ENCODE results near the gene SBSN. TPM values are rescaled to one million over a fixed set of nuclear protein-coding genes. Genes with fewer than 3 reads are reported as not detected.

Gene SBSN, protein sequence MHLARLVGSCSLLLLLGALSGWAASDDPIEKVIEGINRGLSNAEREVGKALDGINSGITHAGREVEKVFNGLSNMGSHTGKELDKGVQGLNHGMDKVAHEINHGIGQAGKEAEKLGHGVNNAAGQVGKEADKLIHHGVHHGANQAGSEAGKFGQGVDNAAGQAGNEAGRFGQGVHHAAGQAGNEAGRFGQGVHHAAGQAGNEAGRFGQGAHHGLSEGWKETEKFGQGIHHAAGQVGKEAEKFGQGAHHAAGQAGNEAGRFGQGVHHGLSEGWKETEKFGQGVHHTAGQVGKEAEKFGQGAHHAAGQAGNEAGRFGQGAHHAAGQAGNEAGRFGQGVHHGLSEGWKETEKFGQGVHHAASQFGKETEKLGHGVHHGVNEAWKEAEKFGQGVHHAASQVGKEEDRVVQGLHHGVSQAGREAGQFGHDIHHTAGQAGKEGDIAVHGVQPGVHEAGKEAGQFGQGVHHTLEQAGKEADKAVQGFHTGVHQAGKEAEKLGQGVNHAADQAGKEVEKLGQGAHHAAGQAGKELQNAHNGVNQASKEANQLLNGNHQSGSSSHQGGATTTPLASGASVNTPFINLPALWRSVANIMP
- not detected in 2 replicates for total RNA-seq (2014; rRNA removed; shearing (Covaris generic))
- polyA plus RNA-seq (2014; cell fraction: nucleus; rRNA removed) = not detected in 2 replicates

DNA sequence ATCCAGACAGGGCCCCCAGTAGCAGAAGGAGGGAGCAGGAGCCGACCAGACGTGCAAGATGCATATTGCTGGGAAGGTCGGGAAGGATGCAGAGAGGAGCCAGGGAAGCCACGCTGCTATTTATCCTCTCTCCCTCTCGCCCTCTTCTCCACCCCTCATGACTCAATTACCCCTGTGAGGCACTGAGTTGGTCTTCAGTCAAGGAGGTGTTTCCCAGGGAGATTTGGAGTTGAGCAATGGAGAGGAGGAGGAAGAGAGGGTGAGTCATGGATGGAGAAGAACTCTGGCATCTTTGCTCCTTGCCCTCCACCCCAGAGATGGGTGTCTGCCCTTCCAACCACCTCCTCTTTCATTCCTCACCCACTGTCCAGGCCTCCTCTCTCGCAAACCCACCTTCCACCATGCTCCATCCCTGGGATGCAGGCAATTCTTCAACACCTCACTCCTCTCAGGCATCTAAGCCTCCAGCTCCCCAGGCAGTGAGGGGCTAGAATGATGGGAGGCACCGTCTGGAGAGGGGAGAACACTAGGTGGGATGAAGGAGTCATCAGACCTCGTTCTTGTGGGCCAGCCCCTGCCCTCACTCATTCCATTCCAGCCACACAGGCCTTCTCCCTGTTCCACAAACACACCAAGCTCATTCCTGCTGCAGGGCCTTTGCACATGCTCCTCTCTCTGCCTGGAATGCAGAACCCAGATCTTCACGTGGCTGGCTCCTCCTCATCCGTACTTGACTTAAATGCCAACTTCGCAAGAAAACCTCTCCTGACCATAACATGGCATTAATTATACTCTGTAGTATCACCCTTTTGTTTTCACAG is at the start of gene SBSN:
SBSN (minus strand) TSS at position 94 of the 821 bp plus-strand sequence; CDS start at position 64, 30 bp downstream.
- no peak for DNase-seq (ENCODE audit: extremely low read depth, low read depth)

DNA sequence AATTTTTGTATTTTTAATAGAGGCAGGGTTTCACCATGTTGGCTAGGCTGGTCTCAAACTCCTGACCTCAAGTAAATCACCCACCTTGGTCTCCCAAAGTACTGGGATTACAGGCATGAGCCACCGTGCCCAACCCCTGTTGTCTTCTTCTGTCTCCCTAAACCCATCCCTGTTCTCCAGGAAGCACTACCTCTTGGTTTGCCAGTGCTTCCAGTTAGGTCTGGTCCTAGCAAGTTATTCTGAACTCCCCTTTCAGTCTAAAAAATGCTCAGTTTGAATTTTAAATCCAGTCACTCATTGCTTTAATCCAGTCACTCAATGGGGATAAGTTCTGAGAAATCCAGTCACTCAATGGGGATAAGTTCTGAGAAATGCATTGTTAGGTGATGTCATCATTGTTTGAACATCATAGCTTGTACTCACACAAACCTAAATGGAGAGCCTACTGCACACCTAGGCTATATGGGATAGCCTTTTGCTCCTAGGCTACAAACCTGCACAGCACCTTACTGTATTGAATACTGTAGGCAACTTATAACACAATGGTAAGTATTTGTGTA is 43.4 kb upstream of the SBSN start:
- no peak for DNase-seq (ENCODE audit: extremely low read depth, low read depth)

DNA sequence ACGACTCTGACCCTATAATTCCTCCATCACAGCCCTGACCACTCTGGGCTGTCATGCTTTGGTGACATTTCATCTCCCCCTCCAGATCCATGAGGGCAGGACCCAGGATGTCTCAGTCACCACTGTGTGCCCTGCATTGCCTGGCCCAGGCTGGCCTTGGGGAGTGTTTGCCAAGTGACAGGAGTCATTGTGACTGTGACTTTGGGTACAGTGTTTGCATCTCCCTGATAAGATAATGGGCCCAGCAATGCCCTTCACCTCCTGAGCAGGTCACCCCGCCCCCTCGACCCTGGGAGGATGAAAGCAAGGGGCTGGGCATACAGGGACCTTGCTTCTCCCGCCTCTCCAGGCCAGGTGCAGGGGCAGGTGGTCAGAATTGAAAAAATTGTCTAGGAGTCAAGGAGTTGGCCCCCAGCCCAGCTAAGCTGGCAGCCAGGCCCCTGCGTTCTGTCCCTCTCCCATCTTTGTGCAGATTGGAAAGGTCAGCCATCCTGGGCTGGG is 41.2 kb upstream of the SBSN start:
- DNase-seq (ENCODE audit: extremely low read depth, low read depth) = no peak

DNA sequence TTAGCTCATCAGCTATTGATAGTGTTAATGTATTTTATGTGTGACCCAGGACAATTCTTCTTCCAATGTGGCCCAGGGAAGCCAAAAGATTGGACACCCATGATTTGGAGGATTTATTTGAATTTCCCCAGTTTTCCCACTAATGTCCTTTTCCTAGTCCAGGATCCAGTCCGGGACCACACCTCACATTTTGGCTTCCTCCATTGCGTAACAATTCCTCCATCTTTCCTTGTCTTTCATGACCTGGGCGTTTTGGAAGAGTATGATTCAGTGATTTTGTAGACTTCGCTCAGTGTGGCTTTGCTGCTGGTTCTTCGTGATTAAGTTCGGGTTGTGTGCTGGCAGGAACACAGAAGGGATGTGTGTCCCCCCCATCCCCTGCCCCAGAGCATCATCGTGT is 38.6 kb upstream of the SBSN start:
- no peak for DNase-seq (ENCODE audit: extremely low read depth, low read depth)

DNA sequence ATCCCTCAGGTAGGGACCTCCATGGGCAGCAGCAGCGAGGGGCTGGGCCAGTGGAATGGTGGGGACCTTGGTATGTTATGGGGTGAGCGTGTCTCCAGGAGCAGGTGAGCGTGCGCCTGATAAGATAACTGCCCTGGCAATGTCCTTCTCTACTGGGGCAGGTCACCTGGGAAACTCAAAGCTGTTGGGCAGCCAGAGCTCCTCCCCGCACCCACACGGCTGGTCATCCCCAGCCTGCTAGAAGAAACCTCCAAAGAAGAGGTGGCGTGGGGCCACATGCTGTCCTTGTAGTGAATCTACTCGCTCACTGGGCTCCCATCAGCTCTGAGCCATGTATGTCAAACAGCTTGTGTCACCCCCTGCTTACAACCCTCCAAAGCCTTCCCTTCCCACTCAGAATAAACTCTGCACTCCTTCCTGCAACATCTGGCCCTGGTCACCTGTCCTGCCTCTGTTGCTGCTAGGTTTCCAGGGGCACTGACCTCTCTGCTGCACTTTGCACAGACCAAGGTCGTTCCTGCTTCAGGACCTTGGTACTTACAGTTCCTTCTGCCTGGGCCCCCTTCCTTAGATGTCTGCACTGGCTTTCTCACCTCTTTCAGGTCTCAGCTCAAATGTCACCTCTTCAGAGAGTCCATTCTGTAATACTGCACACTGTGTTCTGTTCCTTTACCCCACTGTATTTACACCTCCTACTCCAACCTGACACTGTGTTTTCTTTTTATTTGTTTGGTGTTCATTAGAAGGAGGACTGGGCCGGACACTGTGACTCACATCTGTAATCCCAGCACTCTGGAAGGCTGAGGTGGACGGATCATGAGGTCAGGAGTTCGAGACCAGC is 37.1 kb upstream of the SBSN start:
- no peak for DNase-seq (ENCODE audit: extremely low read depth, low read depth)

DNA sequence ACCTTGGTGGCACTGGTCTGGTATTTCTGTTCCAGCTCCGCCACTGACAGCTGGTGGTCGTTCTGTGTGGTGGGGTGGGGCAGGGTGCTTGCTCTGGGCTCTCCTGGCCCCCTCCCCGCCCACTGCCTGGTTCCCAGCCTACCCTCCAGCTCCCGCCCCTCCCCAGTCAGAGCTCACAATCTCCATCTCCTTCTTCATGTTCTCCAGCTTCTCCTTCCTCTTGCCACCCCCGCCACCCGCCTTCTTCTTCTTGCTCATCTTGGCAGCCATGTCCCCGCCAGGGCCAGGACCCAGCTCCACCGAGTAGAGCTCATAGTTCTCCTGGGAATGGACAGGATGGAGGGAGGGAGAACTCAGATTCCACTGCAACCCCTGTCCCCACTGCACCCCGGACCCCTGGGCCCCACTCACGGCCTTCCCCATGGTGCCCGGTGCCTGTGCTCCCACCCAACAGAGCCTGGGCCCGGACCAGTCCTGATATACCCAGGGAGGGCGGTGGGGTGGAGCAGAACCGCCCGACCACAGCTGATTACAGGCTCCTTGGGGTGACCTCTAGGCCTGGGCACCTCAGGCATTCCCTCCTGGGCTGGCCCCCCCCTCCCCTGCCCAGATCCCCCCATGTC is 35.2 kb upstream of the SBSN start, which contains the start of gene ATP4A:
ATP4A (minus strand) TSS at position 452 of the 623 bp plus-strand sequence; CDS start at position 423, 29 bp downstream.
- no peak for DNase-seq (ENCODE audit: extremely low read depth, low read depth)

DNA sequence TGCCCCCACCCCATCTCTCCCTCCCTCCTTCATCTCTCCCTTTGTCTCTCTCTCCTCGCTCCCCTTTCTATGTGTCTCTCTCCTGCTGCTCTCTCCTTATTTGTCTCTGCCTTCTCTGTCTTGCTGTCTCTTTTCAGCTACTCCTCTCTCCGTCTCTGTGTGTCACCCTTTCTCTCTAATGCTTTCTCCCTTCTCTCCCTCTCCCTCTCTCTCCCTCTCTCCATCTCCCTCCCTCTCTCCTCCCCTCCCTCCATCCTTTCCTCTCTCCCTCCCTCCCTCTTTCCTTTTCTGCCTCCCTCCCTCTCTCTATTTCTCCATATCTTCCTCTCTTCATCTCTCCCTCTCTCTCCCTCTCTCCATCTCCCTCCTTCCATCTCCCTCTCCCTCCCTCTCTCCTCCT is 34.7 kb upstream of the SBSN start:
- DNase-seq (ENCODE audit: extremely low read depth, low read depth) = no peak

DNA sequence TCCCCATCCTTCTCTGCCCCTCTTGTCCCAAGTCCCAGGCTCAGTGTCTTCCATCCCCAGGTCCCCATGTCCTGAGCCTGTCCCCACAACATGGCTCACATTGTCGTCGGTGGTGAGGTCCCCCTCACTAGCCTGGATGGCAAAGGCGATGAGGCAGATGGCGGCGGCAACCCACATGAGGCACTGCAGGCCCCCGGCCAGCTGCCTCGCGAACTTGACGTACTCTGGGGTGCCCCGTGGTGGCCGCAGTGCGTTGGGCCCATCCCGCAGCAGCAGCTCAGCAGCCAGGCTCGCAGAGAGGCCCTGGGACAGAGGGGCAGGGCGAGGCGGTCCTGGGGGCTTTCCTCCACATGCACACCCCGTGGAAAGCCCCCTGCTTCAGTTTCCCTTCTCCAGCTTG is 34.2 kb upstream of the SBSN start:
- DNase-seq (ENCODE audit: extremely low read depth, low read depth) = no peak

DNA sequence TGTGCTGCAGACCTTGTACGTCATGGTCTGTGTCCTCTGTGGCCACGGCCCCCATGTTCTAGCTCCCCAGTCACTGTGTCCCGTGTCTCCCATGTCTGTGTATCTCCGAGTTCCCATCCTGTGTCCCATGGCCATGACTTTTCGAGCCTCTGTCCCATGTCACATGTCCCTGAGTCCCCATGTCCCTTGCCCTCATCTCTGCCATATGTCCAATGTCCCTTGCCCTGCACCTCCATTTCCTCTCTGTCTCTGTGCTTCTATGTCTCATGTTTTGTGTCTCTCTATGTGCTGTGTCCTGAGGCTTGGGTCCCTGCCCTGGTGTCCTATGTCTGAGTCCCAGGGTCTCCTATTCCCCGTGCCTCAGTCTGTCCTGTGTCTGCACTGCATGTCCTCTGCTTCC is 33.3 kb upstream of the SBSN start:
- DNase-seq (ENCODE audit: extremely low read depth, low read depth) = no peak

DNA sequence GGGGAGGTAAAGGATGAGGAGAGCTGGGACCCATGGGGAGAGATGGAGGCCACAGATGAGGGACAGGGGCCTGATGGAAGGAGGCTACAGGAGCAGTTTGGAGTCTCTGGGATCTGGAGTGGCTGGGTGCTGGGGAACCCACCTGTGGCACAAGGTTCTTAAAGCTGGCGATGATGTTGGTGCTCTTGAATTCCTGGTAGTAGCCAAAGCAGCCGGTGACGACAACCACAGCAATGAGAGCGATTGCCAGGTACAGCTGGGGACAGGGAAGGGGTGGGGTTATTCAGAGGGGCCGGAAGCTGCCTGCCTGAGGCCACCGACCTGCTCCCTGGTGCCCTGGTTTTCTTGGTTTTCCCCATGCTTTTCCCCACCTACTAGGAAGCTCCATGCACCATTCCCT is 32.6 kb upstream of the SBSN start:
- no peak for DNase-seq (ENCODE audit: extremely low read depth, low read depth)

DNA sequence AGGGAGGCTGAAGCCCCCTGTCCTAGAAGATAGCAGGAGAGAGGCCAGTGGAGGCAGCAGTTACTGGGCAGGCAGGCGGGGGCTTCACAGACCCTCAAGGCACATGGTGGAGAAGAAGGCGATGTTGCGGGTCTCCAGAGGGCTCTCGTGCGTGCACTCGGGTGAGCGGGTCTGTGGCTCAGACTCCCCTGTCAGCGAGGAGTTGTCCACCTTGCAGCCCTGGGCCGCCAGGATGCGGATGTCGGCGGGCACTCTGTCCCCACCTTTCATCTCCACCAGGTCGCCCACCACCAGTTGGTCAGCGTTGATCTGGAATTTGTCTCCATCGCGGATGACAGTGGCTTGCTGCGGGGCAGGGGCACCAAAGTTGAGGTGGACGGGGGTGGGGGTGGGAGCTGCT is 32.2 kb upstream of the SBSN start:
- DNase-seq (ENCODE audit: extremely low read depth, low read depth) = no peak

DNA sequence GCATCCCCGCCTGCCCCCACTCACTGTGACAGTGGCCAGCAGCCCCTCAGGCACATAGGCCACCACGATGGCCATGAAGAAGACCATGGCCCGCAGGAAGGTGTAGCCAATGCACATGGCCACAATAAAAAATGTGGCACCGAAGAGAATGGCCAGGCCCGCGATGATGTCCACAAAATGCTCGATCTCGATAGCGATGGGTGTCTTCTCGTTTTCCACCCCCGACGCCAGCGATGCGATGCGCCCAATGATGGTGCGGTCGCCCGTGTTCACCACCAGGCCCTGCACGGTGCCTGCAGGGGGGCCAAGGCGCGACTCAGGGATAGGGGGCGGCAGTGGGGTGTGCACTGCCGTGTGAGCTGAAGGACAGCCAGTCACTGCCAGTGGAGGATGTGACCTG is 31.7 kb upstream of the SBSN start:
- DNase-seq (ENCODE audit: extremely low read depth, low read depth) = no peak

DNA sequence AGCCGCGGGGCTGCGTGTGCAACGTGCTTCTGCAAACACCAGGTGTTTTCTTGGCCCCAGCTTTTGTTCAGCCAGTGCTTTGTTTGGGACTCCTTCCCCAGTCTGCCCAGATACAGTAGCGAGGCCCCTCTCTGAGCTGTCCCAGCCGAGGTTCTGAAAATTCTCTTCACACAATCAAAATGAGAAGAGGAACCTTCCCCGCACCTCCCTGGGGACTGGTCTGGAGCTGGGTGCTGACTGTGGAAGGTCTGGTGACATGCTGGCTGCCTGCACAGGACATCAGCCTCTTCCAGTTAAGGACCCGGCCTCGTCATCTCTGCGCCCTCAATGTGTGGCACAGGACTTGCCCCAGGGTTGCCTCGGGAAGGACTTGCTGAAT is 31.2 kb upstream of the SBSN start:
- no peak for DNase-seq (ENCODE audit: extremely low read depth, low read depth)

DNA sequence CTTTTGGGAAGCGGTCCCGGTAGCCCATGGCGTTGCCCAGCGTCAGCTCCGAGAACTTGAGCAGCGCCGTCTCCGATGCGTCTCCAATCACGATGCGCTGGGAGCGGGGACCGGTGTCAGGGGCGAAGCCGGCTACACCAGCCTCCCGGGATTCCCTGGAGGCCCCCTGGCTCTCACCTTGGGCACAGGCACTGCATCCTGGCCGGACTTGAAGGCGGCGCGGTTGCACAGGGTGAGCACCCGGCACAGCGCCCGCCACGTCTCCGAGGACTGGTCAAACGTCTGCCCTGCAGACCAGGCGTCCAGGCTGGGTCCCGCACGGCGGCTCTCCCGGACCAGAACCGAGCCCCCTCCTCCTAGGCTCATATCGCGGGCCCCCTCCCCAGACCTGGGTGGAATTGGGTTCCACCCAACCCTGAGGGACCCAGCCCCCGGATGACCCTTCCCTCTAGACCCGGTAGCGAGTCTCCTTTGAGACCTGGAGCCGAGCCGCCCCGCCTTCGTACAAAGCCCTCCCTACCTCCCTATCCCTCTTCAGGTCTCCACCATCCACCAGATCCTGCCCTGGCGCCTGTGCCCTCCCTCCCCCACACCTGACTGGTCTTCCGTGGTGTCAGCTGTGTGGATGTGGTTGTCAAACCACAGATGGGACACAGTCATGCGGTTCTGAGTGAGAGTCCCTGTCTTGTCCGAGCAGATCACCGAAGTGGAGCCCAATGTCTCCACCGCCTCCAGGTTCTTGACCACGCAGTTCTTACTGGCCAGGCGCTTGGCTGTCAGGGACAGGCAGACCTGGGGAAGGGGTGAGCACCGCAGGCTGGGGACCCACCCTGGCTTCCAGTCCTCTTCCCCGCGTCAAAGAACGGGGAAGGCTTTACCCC is 30.5 kb upstream of the SBSN start:
- DNase-seq (ENCODE audit: extremely low read depth, low read depth) = no peak

DNA sequence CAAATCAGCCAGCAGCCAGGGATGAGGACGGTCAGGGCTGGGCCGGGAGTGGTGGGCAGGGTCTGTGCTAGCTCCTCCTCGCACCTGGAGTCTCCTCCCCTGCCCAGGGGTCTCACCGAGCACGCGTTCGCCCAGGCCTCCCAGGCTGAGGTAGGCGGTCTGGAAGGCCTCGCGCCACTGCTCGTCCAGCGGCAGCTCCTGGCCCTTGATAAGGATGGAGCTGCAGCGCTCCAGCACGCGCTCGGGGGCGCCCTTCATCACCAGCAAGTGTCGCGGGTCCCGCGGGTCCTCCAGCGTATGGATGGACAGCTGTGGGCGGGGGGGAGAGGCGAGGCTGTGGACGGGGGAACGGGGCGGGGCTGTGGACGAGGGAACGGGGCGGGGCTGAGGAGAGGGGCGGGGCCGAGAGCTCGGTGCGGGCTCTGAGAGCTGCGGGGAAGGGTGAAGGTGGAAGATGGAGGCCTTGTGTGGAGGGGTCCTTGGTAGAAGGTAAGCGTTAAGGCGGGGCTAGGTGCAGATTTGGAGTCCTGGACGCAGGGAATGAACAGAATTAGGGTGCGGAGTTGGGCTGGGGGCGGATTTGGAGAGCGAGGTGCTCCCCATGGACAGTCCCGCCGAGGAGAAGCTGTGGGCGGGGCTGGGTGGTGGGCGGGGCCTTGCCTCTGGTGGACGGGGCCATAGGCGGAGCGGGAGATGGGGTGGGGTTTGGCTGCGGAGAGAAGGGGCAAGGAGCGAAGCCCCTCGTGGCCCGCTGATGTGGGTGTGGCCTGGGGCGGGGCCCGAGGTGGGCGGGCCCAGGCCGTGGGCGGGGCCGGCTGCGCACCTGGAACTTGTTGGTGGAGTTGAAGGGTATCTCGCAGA is 29.7 kb upstream of the SBSN start:
- DNase-seq (ENCODE audit: extremely low read depth, low read depth) = no peak

DNA sequence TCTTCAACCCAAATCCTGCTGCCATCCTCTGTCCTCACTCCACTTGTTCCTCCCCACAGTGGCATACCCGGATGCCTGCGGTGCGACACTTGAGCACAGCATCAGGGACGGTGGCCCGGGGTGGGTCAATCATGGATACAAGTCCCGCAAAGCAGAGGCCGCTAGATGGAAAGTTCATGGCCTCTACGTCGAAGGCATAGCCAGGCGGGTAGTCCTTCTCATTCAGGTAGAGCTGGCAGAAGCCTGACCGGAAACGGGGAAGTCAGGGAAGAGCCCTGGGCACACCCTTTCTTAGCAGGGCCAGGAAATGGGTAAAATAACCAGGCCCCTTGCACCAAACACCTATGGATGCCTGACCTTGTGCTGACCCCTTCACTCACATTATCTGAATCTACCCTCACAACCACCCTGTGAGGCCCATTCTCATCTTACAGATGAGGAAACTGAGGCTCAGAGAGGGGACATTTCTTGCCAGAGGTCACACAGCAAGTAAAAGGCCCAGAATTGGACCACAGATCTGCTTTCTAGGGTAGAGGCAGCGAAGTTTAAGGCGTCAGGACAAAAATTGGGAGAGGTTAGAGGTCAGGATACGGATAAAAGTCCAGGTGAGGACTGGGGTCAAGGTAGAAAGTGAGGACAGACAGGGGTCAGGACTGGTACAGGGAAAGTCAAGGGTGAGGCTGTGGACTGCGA is 28.9 kb upstream of the SBSN start:
- DNase-seq (ENCODE audit: extremely low read depth, low read depth) = no peak

DNA sequence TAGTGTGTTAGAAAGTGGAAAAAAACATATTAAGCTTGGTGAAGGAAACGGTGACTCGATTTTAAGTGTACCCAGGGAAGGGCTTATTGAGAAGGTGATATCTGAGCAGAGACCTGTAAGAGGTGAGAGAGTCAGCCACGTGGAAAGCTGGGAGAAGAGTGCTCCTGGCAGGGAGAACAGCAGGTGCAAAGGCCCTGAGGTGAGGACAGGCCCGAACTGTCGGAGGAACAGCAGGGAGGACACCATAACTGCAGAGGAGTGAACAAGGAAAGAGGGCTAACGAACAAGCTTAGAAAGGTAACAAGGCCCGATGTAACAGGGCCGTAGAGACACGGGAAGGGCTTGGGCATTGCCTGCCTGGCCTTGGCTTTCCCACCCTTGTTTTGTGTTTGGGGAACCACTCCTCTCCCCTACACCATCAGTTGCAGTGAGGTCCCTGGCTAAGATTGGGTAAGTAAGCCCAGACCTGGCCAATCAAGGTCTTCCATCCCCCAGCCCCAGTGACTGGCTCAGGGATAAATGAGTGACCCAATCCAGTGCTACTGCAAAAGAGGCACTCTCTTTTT is 28.0 kb upstream of the SBSN start:
- no peak for DNase-seq (ENCODE audit: extremely low read depth, low read depth)
